NCI-H510A (cell line): ENCODE data around the gene TMEM52.

Experiments
- DNase-seq: peaks from one replicate; lab custom pipeline; 2025; lab: John Stamatoyannopoulos, UW

Gene TMEM52

GRCh38 chr1:1872329-1872994 is 46.6 kb downstream of the TMEM52 start:
- no peak for DNase-seq

- DNase-seq, result no peak
These were observed 49.6 kb downstream of the TMEM52 start for GRCh38 chr1:1869469-1869868.
